Gastroesophageal sphincter (tissue), 4 donors: ENCODE results near the gene CD300E. TPM values are rescaled to one million over a fixed set of nuclear protein-coding genes. Genes with fewer than 3 reads are reported as not detected.

Experiments used
- ATAC-seq: fragments of 150-250 bp; one replicate; pipeline ENCODE4 v1.9.1; 2016; ENCODE audit warnings: mild to moderate bottlenecking, moderate library complexity
- H3K27ac ChIP-seq, 4 donors: fragments of 200-600 bp; sonication (generic) in 3 of 4; 1 replicate in 3 of 4; 2 replicates in 1 of 4; pipeline ENCODE4 v1.5.1; 2016 to 2019
- H3K27me3 ChIP-seq: fragments of 200-600 bp; sonication (generic); one replicate; pipeline ENCODE4 v1.5.1; 2019
- H3K36me3 ChIP-seq, 2 donors: fragments of 200-600 bp; sonication (generic); one replicate each; pipeline ENCODE4 v1.5.1; 2019; ENCODE audit warnings: control low read depth in 1 of 2
- H3K4me1 ChIP-seq, 3 donors: fragments of 200-600 bp; sonication (generic); 1 replicate in 2 of 3; 2 replicates in 1 of 3; pipeline ENCODE4 v1.5.1; 2016 to 2019; ENCODE audit warnings: control low read depth in 2 of 3
- H3K4me3 ChIP-seq, 2 donors: fragments of 200-600 bp; sonication (generic); one replicate each; pipeline ENCODE4 v1.5.1; 2019; ENCODE audit warnings: mild to moderate bottlenecking in 1 of 2, moderate library complexity in 1 of 2
- H3K9me3 ChIP-seq, 3 donors: fragments of 200-600 bp; sonication (generic); one replicate each; pipeline ENCODE4 v1.5.1; 2017 to 2019; ENCODE audit warnings: control low read depth in 2 of 3
- EP300 ChIP-seq: sonication (generic); formaldehyde crosslinking; IDR thresholded peaks from one replicate; pipeline ENCODE4 v1.6.1; 2017; ENCODE audit warnings: antibody characterized with exemption, mild to moderate bottlenecking
- POLR2A ChIP-seq, 2 donors: fragments of 450-650 bp; IDR thresholded peaks; one replicate each; pipeline ENCODE4 v1.6.1; 2017; ENCODE audit warnings: antibody characterized with exemption in 2 of 2, mild to moderate bottlenecking in 2 of 2, moderate library complexity in 1 of 2
- POLR2AphosphoS5 ChIP-seq: sonication (generic); formaldehyde crosslinking; IDR thresholded peaks from one replicate; pipeline ENCODE4 v1.6.1; 2017; ENCODE audit warnings: antibody characterized with exemption
- WGBS, 2 donors: methylation state at CpG; one replicate each; pipeline ENCODE4 v1.1.5; 2018; ENCODE audit warnings: low coverage in 1 of 2; 5-methylcytosine and 5-hydroxymethylcytosine counted together
- total RNA-seq, 4 donors: library from RNA; depleted of rRNA; stranded (reverse); fragments of >200 nt; gene quantifications; one replicate each; pipeline ENCODE4 v1.1.0, GENCODE V29; 2016
- TF ChIP-seq, protein P1 (sequence below), 4 experiments: fragments of 200-600 bp in 2 of 4; fragments of 450-650 bp in 2 of 4; sonication (generic) in 1 of 4; IDR thresholded peaks; one replicate each; pipeline ENCODE4 v1.5.1; 2017 to 2019; ENCODE audit warnings: antibody characterized with exemption in 4 of 4, mild to moderate bottlenecking in 2 of 4, moderate library complexity in 2 of 4

Gene CD300E
- total RNA-seq, 4 donors from 2014 or later, result 0.16 to 3.9 (median 0.41) TPM

- ATAC-seq, result no peak
- H3K4me3 ChIP-seq, result no peak overlapping the region
- 70 to 74% methylated on average over 3 of the region's 3 CpGs for WGBS, 2 donors
Measured at GRCh38 chr17:74618451-74618850, 5.1 kb downstream of the CD300E start.

GRCh38 chr17:74616696-74617095 lies 6.8 kb downstream of the CD300E start:
- ATAC-seq, result no peak
- H3K36me3 ChIP-seq, result no peaks in the 10 kb centered on the region
- TF ChIP-seq POLR2AphosphoS5 (no peak), POLR2A (IDR thresholded peaks at IDR 0.05) (no peak), EP300 (no peak)
- TF ChIP-seq, protein P1, sequence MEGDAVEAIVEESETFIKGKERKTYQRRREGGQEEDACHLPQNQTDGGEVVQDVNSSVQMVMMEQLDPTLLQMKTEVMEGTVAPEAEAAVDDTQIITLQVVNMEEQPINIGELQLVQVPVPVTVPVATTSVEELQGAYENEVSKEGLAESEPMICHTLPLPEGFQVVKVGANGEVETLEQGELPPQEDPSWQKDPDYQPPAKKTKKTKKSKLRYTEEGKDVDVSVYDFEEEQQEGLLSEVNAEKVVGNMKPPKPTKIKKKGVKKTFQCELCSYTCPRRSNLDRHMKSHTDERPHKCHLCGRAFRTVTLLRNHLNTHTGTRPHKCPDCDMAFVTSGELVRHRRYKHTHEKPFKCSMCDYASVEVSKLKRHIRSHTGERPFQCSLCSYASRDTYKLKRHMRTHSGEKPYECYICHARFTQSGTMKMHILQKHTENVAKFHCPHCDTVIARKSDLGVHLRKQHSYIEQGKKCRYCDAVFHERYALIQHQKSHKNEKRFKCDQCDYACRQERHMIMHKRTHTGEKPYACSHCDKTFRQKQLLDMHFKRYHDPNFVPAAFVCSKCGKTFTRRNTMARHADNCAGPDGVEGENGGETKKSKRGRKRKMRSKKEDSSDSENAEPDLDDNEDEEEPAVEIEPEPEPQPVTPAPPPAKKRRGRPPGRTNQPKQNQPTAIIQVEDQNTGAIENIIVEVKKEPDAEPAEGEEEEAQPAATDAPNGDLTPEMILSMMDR (IDR thresholded peaks at IDR 0.05), result no peak
- H3K4me1 ChIP-seq, result no peaks in the 10 kb centered on the region
- WGBS, 2 donors, result no CpG with 5 or more reads among the region's 7 CpGs
- H3K27ac ChIP-seq, result no peak overlapping the region
- H3K27me3 ChIP-seq, result peaks cover 57% of the 10 kb centered on the region
- H3K9me3 ChIP-seq, result no peaks in the 10 kb centered on the region
- no peak overlapping the region for H3K4me3 ChIP-seq

More at GRCh38 chr17:74618451-74618850, 5.1 kb downstream of the CD300E start:
- Histone ChIP-seq H3K27me3 (peaks cover 52% of the 10 kb centered on the region), H3K9me3 (no peaks in the 10 kb centered on the region), H3K27ac (no peak overlapping the region), H3K36me3 (no peaks in the 10 kb centered on the region), H3K4me1 (no peaks in the 10 kb centered on the region)
- TF ChIP-seq, protein P1 (IDR thresholded peaks at IDR 0.05), result no peak
- no peak for TF ChIP-seq POLR2A (IDR thresholded peaks at IDR 0.05)

DNA sequence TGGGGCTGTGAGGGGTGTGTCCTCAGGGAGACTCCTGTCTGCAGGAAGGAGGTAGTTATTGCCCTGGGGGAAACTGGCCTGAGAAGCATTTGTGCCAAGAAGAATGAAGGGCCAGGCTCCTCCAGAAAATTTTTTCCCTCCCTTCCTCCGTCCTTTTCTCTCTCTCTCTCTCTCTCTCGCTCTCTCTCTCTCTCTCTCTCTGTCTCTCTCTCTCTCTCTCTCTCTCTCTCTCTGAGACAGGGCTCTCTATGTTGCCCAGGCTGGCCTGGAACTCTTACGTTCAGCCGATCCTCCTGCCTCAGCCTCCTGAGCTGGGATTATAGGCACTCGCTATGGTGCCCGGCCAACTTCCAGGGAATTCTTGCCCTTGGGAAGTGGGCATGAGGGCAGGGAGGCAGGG lies 11.5 kb downstream of the CD300E start:
- Histone ChIP-seq H3K9me3 (no peaks in the 10 kb centered on the region), H3K4me3 (no peak overlapping the region), H3K4me1 (no peaks in the 10 kb centered on the region), H3K27ac (no peak overlapping the region), H3K36me3 (no peaks in the 10 kb centered on the region), H3K27me3 (peaks cover 46% of the 10 kb centered on the region)
- 40 to 85% methylated on average over 1 to 2 of the region's 6 CpGs for WGBS, 2 donors
- TF ChIP-seq, protein P1 (IDR thresholded peaks at IDR 0.05), result no peak
- TF ChIP-seq EP300 (no peak), POLR2A (IDR thresholded peaks at IDR 0.05) (no peak), POLR2AphosphoS5 (no peak)
- ATAC-seq, result no peak

- TF ChIP-seq, protein P1 (IDR thresholded peaks at IDR 0.05), result no peak
- TF ChIP-seq EP300, result no peak
- no peak for TF ChIP-seq POLR2AphosphoS5
- TF ChIP-seq POLR2A (IDR thresholded peaks at IDR 0.05), result no peak
- no peak for ATAC-seq
- Histone ChIP-seq H3K27ac (no peak overlapping the region), H3K9me3 (no peaks in the 10 kb centered on the region), H3K36me3 (no peaks in the 10 kb centered on the region), H3K27me3 (peaks cover 29% of the 10 kb centered on the region), H3K4me1 (peaks cover 0 to 9% (median 6%) of the 10 kb centered on the region in 3 donors), H3K4me3 (no peak overlapping the region)
- 34 to 40% methylated on average over 2 of the region's 2 CpGs for WGBS, 2 donors
Measured at GRCh38 chr17:74610108-74610507, 13.4 kb downstream of the CD300E start.

GRCh38 chr17:74608511-74608910 lies 15.0 kb downstream of the CD300E start:
- Histone ChIP-seq H3K27ac (no peak overlapping the region), H3K4me1 (peaks cover 0 to 14% (median 10%) of the 10 kb centered on the region in 3 donors), H3K9me3 (no peaks in the 10 kb centered on the region), H3K36me3 (no peaks in the 10 kb centered on the region), H3K27me3 (peaks cover 14% of the 10 kb centered on the region), H3K4me3 (no peak overlapping the region)
- TF ChIP-seq, protein P1 (IDR thresholded peaks at IDR 0.05), result no peak
- no peak for TF ChIP-seq POLR2AphosphoS5
- no peak for TF ChIP-seq EP300
- no peak for TF ChIP-seq POLR2A (IDR thresholded peaks at IDR 0.05)
- WGBS, 2 donors, result 82% methylated on average over 3 of the region's 3 CpGs; no CpG with 5 or more reads in 1 of the 2 donors
- ATAC-seq, result no peak
